ENCODE data around the gene CCDC15. TPM values are rescaled to one million over a fixed set of nuclear protein-coding genes. Genes with fewer than 3 reads are reported as not detected.
A peak's percentile ranks its signal among the peaks of the same experiment; 100 is the strongest.

CCDC15 gene
- total and polyA plus RNA-seq, 2 of the 13 experiments (the other 11 are each of a cell fraction or from before 2014, with no cell fraction given), result 2.2 to 4.6 TPM

GRCh38 chr11:124943254-124943616 lies 10.8 kb upstream of the CCDC15 start (continued):
- TF ChIP-seq ZNF563 (CRISPR knock-in tag; IDR thresholded peaks at IDR 0.05) (no peak), ZNF776 (CRISPR knock-in tag; IDR thresholded peaks at IDR 0.05) (no peak), KAT7 (CRISPR knock-in tag; IDR thresholded peaks at IDR 0.05; ENCODE audit: borderline replicate concordance) (no peak), RNF219 (CRISPR knock-in tag; IDR thresholded peaks at IDR 0.05) (no peak), ZNF781 (CRISPR knock-in tag; IDR thresholded peaks at IDR 0.05; ENCODE audit: borderline replicate concordance, not compliant biosample characterization) (no peak), ZNF234 (CRISPR knock-in tag; conservative IDR thresholded peaks at IDR 0.05) (no peak)
- TF ChIP-seq, protein P1, sequence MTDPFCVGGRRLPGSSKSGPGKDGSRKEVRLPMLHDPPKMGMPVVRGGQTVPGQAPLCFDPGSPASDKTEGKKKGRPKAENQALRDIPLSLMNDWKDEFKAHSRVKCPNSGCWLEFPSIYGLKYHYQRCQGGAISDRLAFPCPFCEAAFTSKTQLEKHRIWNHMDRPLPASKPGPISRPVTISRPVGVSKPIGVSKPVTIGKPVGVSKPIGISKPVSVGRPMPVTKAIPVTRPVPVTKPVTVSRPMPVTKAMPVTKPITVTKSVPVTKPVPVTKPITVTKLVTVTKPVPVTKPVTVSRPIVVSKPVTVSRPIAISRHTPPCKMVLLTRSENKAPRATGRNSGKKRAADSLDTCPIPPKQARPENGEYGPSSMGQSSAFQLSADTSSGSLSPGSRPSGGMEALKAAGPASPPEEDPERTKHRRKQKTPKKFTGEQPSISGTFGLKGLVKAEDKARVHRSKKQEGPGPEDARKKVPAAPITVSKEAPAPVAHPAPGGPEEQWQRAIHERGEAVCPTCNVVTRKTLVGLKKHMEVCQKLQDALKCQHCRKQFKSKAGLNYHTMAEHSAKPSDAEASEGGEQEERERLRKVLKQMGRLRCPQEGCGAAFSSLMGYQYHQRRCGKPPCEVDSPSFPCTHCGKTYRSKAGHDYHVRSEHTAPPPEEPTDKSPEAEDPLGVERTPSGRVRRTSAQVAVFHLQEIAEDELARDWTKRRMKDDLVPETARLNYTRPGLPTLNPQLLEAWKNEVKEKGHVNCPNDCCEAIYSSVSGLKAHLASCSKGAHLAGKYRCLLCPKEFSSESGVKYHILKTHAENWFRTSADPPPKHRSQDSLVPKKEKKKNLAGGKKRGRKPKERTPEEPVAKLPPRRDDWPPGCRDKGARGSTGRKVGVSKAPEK (CRISPR knock-in tag; IDR thresholded peaks at IDR 0.05; ENCODE audit: borderline replicate concordance), result no peak

GRCh38 chr11:124943741-124944140 lies 10.3 kb upstream of the CCDC15 start:
- H3K4me3 ChIP-seq (replicated peaks in 1 of 3; ENCODE audit: insufficient read depth in 1 of 3, low read depth in 2 of 3, low read length in 3 of 3), result no peak overlapping the region
- ATAC-seq (no peak), DNase-seq (ENCODE audit: low spot score) (no peak), FAIRE-seq (peak; percentile 28)
- TF ChIP-seq, protein P2, sequence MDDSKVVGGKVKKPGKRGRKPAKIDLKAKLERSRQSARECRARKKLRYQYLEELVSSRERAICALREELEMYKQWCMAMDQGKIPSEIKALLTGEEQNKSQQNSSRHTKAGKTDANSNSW (CRISPR knock-in tag; IDR thresholded peaks at IDR 0.05; ENCODE audit: borderline replicate concordance), result no peak
- no peak for TF ChIP-seq ZBTB38 (CRISPR knock-in tag; IDR thresholded peaks at IDR 0.05)
- H3K4me2 ChIP-seq (ENCODE audit: low read depth, low read length), result peak overlapping the region; percentile 72
- H3K9ac ChIP-seq (ENCODE audit: insufficient read depth, low read depth, low read length), result peak overlapping the region; percentile 58
- no peaks in the 10 kb centered on the region for H3K36me3 ChIP-seq (replicated peaks in 1 of 2; ENCODE audit: control insufficient read depth in 1 of 2, insufficient read depth in 2 of 2, low read length in 2 of 2)
- WGBS (ENCODE audit: low lambda C conversion rate), result 64% methylated on average over 1 of the region's 1 CpG
- no TSS peak for BruUV-seq (replicated peaks)
- intact Hi-C loops (cut with micrococcal nuclease; ENCODE audit: unreplicated experiment), result no loop called here
- POLR2A ChIA-PET, result interaction anchor here (1.5 to 5.3 kb wide), 2 partner anchors 8 to 10 kb away, joined by 6 to 34 read pairs; partner anchors contain the start of genes CCDC15 and HEPACAM
- H3K79me2 ChIP-seq (ENCODE audit: insufficient read depth, low read length), result no peaks in the 10 kb centered on the region
- peak overlapping the region; percentile 89 for H3K27ac ChIP-seq (ENCODE audit: extremely low read length, insufficient read depth, low read length)
- H3K4me1 ChIP-seq (ENCODE audit: insufficient read depth, low read length), result peaks cover 86% of the 10 kb centered on the region
- peak overlapping the region; percentile 29 for H2AFZ ChIP-seq (ENCODE audit: low read length)
- in situ Hi-C loops (cut with HindIII; ENCODE audit: extremely low pct_ligation_motif_present, low pct_unique_long_range_greater_than_20kb), result no loop called here
- H3K27me3 ChIP-seq (ENCODE audit: control insufficient read depth in 1 of 2, insufficient read depth in 2 of 2, low read length in 2 of 2), result no peaks in the 10 kb centered on the region
- H3K9me3 ChIP-seq (ENCODE audit: low read length), result no peaks in the 10 kb centered on the region
- no peaks in the 10 kb centered on the region for H4K20me1 ChIP-seq (ENCODE audit: insufficient read depth, low read length)
- CTCF ChIA-PET (ENCODE audit: low intra/inter-chr PET ratio, low total read pairs), result no interaction called here

Data from HepG2 (cell line).